H9 (cell line): ENCODE results near the gene OTUD6A. TPM values are rescaled to one million over a fixed set of nuclear protein-coding genes. Genes with fewer than 3 reads are reported as not detected.

Experiments used
- DNase-seq: peaks from one replicate; pipeline ENCODE4 v3.0.0-alpha.2; 2017
- H2AFZ ChIP-seq: one replicate; pipeline ENCODE4 v1.6.1; 2013; ENCODE audit warnings: mild to moderate bottlenecking, low read length, control low read depth, moderate library complexity
- H2AK5ac ChIP-seq: 2 replicates; pipeline ENCODE4 v1.6.1; 2013; ENCODE audit warnings: low read length, control low read depth, mixed read lengths; ENCODE audit not compliant: insufficient read length
- H2BK120ac ChIP-seq: one replicate; pipeline ENCODE4 v1.6.1; 2013; ENCODE audit warnings: low read depth, mild to moderate bottlenecking, low read length, control low read depth, inconsistent platforms; ENCODE audit not compliant: poor library complexity, severe bottlenecking
- H2BK12ac ChIP-seq: 2 replicates; pipeline ENCODE4 v1.6.1; 2013; ENCODE audit warnings: low read length, control low read depth, mixed read lengths, low read depth; ENCODE audit not compliant: insufficient read length
- H2BK15ac ChIP-seq: 2 replicates; pipeline ENCODE4 v1.6.1; 2013; ENCODE audit warnings: low read depth, low read length, control low read depth
- H2BK20ac ChIP-seq: one replicate; pipeline ENCODE4 v1.6.1; 2013; ENCODE audit warnings: low read depth, mild to moderate bottlenecking, low read length, control low read depth, inconsistent platforms; ENCODE audit not compliant: poor library complexity, severe bottlenecking
- H2BK5ac ChIP-seq: 2 replicates; pipeline ENCODE4 v1.6.1; 2013; ENCODE audit warnings: low read length, control low read depth, mixed read lengths; ENCODE audit not compliant: insufficient read length
- H3K14ac ChIP-seq: 2 replicates; pipeline ENCODE4 v1.6.1; 2013; ENCODE audit warnings: low read length, control low read depth; ENCODE audit not compliant: insufficient read depth
- H3K18ac ChIP-seq: 2 replicates; pipeline ENCODE4 v1.6.1; 2013; ENCODE audit warnings: low read depth, mild to moderate bottlenecking, mixed read lengths, low read length, control low read depth; ENCODE audit not compliant: insufficient read length
- H3K23ac ChIP-seq: 2 replicates; pipeline ENCODE4 v1.6.1; 2013; ENCODE audit warnings: low read length, control low read depth, mixed read lengths, low read depth; ENCODE audit not compliant: insufficient read length
- H3K23me2 ChIP-seq: 2 replicates; pipeline ENCODE4 v1.6.1; 2013; ENCODE audit warnings: low read depth, mild to moderate bottlenecking, mixed read lengths, low read length, control low read depth; ENCODE audit not compliant: insufficient read length, poor library complexity, severe bottlenecking
- H3K27ac ChIP-seq: 2 replicates; pipeline ENCODE4 v1.5.1; 2013; ENCODE audit warnings: low read length, control low read depth, mixed read lengths, low read depth; ENCODE audit not compliant: insufficient read length
- H3K27me3 ChIP-seq: 2 replicates; pipeline ENCODE4 v1.6.1; 2013; ENCODE audit warnings: low read length, control low read depth, inconsistent platforms; ENCODE audit not compliant: insufficient read depth
- H3K4ac ChIP-seq: 2 replicates; pipeline ENCODE4 v1.6.1; 2013; ENCODE audit warnings: low read depth, mild to moderate bottlenecking, control low read depth, inconsistent platforms, low read length, moderate library complexity
- H3K4me1 ChIP-seq: 2 replicates; pipeline ENCODE4 v1.6.1; 2013; ENCODE audit warnings: low read length, control low read depth, inconsistent platforms; ENCODE audit not compliant: insufficient read depth
- H3K4me2 ChIP-seq: 2 replicates; pipeline ENCODE4 v1.6.1; 2013; ENCODE audit warnings: low read length, control low read depth, mixed read lengths; ENCODE audit not compliant: insufficient read length, insufficient read depth
- H3K56ac ChIP-seq: 2 replicates; pipeline ENCODE4 v1.6.1; 2013; ENCODE audit warnings: low read depth, mild to moderate bottlenecking, mixed read lengths, low read length, control low read depth; ENCODE audit not compliant: insufficient read length
- H3K79me1 ChIP-seq: 2 replicates; pipeline ENCODE4 v1.6.1; 2013; ENCODE audit warnings: low read depth, mild to moderate bottlenecking, moderate library complexity, low read length, control low read depth, inconsistent platforms; ENCODE audit not compliant: insufficient read depth, poor library complexity, severe bottlenecking
- H3K79me2 ChIP-seq: 2 replicates; pipeline ENCODE4 v1.6.1; 2013; ENCODE audit warnings: low read length, control low read depth, inconsistent platforms; ENCODE audit not compliant: insufficient read depth
- H3K9ac ChIP-seq: 2 replicates; pipeline ENCODE4 v1.6.1; 2013; ENCODE audit warnings: low read length, control low read depth, mixed read lengths; ENCODE audit not compliant: insufficient read length; ENCODE audit errors: extremely low read depth
- H3K9me3 ChIP-seq: one replicate; pipeline ENCODE4 v1.6.1; 2013; ENCODE audit warnings: low read depth, low read length, inconsistent platforms; ENCODE audit not compliant: control insufficient read depth
- H3T11ph ChIP-seq: one replicate; pipeline ENCODE4 v1.6.1; 2013; ENCODE audit warnings: mild to moderate bottlenecking, low read length, control low read depth, inconsistent platforms
- H4K20me1 ChIP-seq: one replicate; pipeline ENCODE4 v1.6.1; 2013; ENCODE audit not compliant: control insufficient read depth, insufficient read length, insufficient read depth
- H4K5ac ChIP-seq: 2 replicates; pipeline ENCODE4 v1.6.1; 2013; ENCODE audit warnings: low read depth, mild to moderate bottlenecking, mixed read lengths, low read length, control low read depth; ENCODE audit not compliant: insufficient read length
- H4K8ac ChIP-seq: replicated peaks from 2 replicates; pipeline ENCODE4 v1.6.1; 2013; ENCODE audit warnings: low read length, control low read depth, mixed read lengths, low read depth; ENCODE audit not compliant: insufficient read length
- H4K91ac ChIP-seq: 2 replicates; pipeline ENCODE4 v1.6.1; 2013; ENCODE audit warnings: low read depth, mild to moderate bottlenecking, moderate library complexity, mixed read lengths, low read length, control low read depth; ENCODE audit not compliant: insufficient read length
- H3K27ac Mint-ChIP-seq, 3 experiments: 2 replicates in 2 of 3; 3 replicates in 1 of 3; pipeline ENCODE4 v1.8.0; 2020 to 2021; ENCODE audit warnings: mixed read lengths in 3 of 3, mild to moderate bottlenecking in 1 of 3, moderate library complexity in 1 of 3
- H3K27me3 Mint-ChIP-seq: 2 replicates; pipeline ENCODE4 v1.8.0; 2021; ENCODE audit warnings: low read depth, mild to moderate bottlenecking, moderate library complexity, mixed read lengths
- H3K36me3 Mint-ChIP-seq, 3 experiments: 2 replicates in 2 of 3; 3 replicates in 1 of 3; pipeline ENCODE4 v1.8.0; 2020 to 2021; ENCODE audit warnings: low read depth in 3 of 3, mixed read lengths in 3 of 3; ENCODE audit not compliant: insufficient read depth in 1 of 3
- H3K4me1 Mint-ChIP-seq, 2 experiments: 2 replicates each; pipeline ENCODE4 v1.8.0; 2020; ENCODE audit warnings: mixed read lengths in 2 of 2
- H3K4me3 Mint-ChIP-seq, 2 experiments: 2 replicates in 1 of 2; 3 replicates in 1 of 2; pipeline ENCODE4 v1.8.0; 2020 to 2021; ENCODE audit warnings: mild to moderate bottlenecking in 2 of 2, mixed read lengths in 2 of 2, moderate library complexity in 1 of 2
- H3K9me3 Mint-ChIP-seq, 2 experiments: 2 replicates in 1 of 2; 3 replicates in 1 of 2; pipeline ENCODE4 v1.8.0; 2020; ENCODE audit warnings: mild to moderate bottlenecking in 2 of 2, mixed read lengths in 2 of 2, moderate library complexity in 1 of 2
- WGBS: extraction: QIAGEN DNeasy Blood & Tissue Kit; methylation state at CpG from one replicate; pipeline ENCODE4 v1.1.7; 2013; ENCODE audit warnings: missing lambda C conversion rate, low lambda C conversion rate, mixed read lengths; ENCODE audit not compliant: insufficient read length; ENCODE audit errors: extremely low coverage; 5-methylcytosine and 5-hydroxymethylcytosine counted together
- total RNA-seq: library from RNA; stranded (reverse); gene quantifications from 2 replicates; pipeline ENCODE4 v1.2.1, GENCODE V29; 2021
- TF ChIP-seq, protein P1 (sequence below): fragments of 200-600 bp; sonication (generic); conservative IDR thresholded peaks from 3 replicates; pipeline ENCODE4 v1.8.0; 2021; ENCODE audit warnings: antibody characterized with exemption, mild to moderate bottlenecking

Gene OTUD6A
- total RNA-seq, 1 experiment from 2014 or later, result not detected

DNA sequence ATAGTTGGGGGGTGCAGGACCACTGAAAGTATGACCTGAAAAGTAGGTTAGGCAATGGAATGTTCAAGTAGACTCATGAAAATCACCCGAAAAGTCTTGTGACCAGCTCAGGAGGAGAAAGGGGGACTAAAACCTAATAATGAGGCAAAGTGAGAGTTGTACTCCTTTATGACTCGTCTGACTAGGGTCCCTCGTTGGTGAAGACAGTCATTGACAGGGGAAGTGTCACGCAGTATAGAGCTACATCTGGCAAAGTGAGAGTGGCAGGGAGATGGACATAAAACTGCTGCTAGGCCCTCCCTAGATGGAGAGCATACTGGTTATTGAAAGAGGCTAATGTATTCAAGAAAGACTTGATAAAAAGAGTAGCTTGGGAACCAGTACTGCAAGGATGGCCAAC is 20.5 kb downstream of the OTUD6A start:
- H3K36me3 Mint-ChIP-seq, result peaks cover 0 to 1% (median 0%) of the 10 kb centered on the region in 3 experiments; a peak in 4 of 7 replicates
- WGBS, result no CpG with 5 or more reads among the region's 4 CpGs

More for the DNA sequence above, 20.5 kb downstream of the OTUD6A start:
- no peak overlapping the region for H2AFZ ChIP-seq
- no peak overlapping the region for H3K27ac ChIP-seq
- H3K9me3 Mint-ChIP-seq, result peaks cover 66% of the 10 kb centered on the region in 2 experiments
- no peak overlapping the region for H4K91ac ChIP-seq
- no peaks in the 10 kb centered on the region for H3K79me2 ChIP-seq
- H3K9me3 ChIP-seq, result peaks cover 35% of the 10 kb centered on the region
- H2BK120ac ChIP-seq, result no peak overlapping the region
- H3K18ac ChIP-seq, result no peak overlapping the region
- H4K20me1 ChIP-seq, result no peaks in the 10 kb centered on the region
- TF ChIP-seq, protein P1, sequence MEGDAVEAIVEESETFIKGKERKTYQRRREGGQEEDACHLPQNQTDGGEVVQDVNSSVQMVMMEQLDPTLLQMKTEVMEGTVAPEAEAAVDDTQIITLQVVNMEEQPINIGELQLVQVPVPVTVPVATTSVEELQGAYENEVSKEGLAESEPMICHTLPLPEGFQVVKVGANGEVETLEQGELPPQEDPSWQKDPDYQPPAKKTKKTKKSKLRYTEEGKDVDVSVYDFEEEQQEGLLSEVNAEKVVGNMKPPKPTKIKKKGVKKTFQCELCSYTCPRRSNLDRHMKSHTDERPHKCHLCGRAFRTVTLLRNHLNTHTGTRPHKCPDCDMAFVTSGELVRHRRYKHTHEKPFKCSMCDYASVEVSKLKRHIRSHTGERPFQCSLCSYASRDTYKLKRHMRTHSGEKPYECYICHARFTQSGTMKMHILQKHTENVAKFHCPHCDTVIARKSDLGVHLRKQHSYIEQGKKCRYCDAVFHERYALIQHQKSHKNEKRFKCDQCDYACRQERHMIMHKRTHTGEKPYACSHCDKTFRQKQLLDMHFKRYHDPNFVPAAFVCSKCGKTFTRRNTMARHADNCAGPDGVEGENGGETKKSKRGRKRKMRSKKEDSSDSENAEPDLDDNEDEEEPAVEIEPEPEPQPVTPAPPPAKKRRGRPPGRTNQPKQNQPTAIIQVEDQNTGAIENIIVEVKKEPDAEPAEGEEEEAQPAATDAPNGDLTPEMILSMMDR, result no peak
- H3K27me3 Mint-ChIP-seq, result peaks cover 4% of the 10 kb centered on the region; the same call in 1 of the 2 replicates
- H3K27me3 ChIP-seq, result no peaks in the 10 kb centered on the region
- H3K23me2 ChIP-seq, result no peaks in the 10 kb centered on the region
- H4K8ac ChIP-seq, result no peak overlapping the region
- no peak for DNase-seq
- no peak overlapping the region for H2BK15ac ChIP-seq
- H3T11ph ChIP-seq, result no peak overlapping the region
- H3K4me2 ChIP-seq, result no peak overlapping the region
- H3K56ac ChIP-seq, result no peak overlapping the region
- no peak overlapping the region for H3K14ac ChIP-seq
- H2BK5ac ChIP-seq, result no peak overlapping the region
- H2AK5ac ChIP-seq, result no peak overlapping the region
- no peak overlapping the region for H3K27ac Mint-ChIP-seq
- no peaks in the 10 kb centered on the region for H3K4me1 ChIP-seq
- no peak overlapping the region for H3K23ac ChIP-seq
- no peak overlapping the region for H4K5ac ChIP-seq
- H3K79me1 ChIP-seq, result no peaks in the 10 kb centered on the region
- H2BK20ac ChIP-seq, result no peak overlapping the region
- H3K4me1 Mint-ChIP-seq, result peaks cover 12 to 24% of the 10 kb centered on the region in 2 experiments
- no peak overlapping the region for H3K9ac ChIP-seq
- H3K4ac ChIP-seq, result no peak overlapping the region
- H2BK12ac ChIP-seq, result no peak overlapping the region
- no peak overlapping the region for H3K4me3 Mint-ChIP-seq
